Measurements from ENCODE around the gene ZNF780B. TPM values are rescaled to one million over a fixed set of nuclear protein-coding genes. Genes with fewer than 3 reads are reported as not detected.

The ZNF780B gene
- total and polyA plus RNA-seq, 2 of the 8 experiments (the other 6 are each of a cell fraction or from before 2014, with no cell fraction given): 3.1 to 22.4 TPM

- H2BK120ac ChIP-seq (replicated peaks; ENCODE audit: low read depth, low read length): no peak overlapping the region
- no peak overlapping the region for H3K9ac ChIP-seq (replicated peaks in 1 of 4; ENCODE audit: extremely low read depth in 1 of 4, low read depth in 3 of 4, low read length in 3 of 4)
- no peaks in the 10 kb centered on the region for H4K20me1 ChIP-seq (replicated peaks in 1 of 2; ENCODE audit: control insufficient read depth in 1 of 2, insufficient read depth in 2 of 2, low read length in 2 of 2)
- no peak overlapping the region for H2BK12ac ChIP-seq (ENCODE audit: low read depth, low read length)
- H3K18ac ChIP-seq (ENCODE audit: extremely low read depth, low read length): no peak overlapping the region
- WGBS, 2 experiments (ENCODE audit: extremely low coverage in 1 of 2, insufficient coverage in 1 of 2, insufficient read length in 1 of 2, insufficient replicate concordance in 2 of 2, low coverage in 1 of 2, low lambda C conversion rate in 2 of 2, missing lambda C conversion rate in 1 of 2): 86% methylated on average over 4 of the region's 4 CpGs; no CpG with 5 or more reads in 1 of the 2 experiments
- ChIA-PET POLR2A (ENCODE audit: partially characterized antibody) (no interaction called here), CTCF (ENCODE audit: partially characterized antibody) (no interaction called here)
- H3K4me1 ChIP-seq (replicated peaks in 1 of 4; ENCODE audit: control insufficient read depth in 3 of 4, insufficient read depth in 4 of 4, low read length in 3 of 4): peaks cover 0 to 3% (median 1%) of the 10 kb centered on the region in 4 experiments; a peak in 3 of 7 replicates
- no peaks in the 10 kb centered on the region for H3K36me3 ChIP-seq (ENCODE audit: control insufficient read depth in 2 of 4, insufficient read depth in 4 of 4, low read length in 3 of 4)
- FAIRE-seq: no peak
- H2BK15ac ChIP-seq (ENCODE audit: low read length): no peak overlapping the region
- peaks cover 5 to 12% of the 10 kb centered on the region in 2 experiments; a peak in 3 of 4 replicates for H3K79me2 ChIP-seq (ENCODE audit: control insufficient read depth in 1 of 2, insufficient read depth in 2 of 2, low read length in 2 of 2)
- no peak overlapping the region for H2BK5ac ChIP-seq (ENCODE audit: low read depth, low read length)
- no peak overlapping the region for H3K4ac ChIP-seq (replicated peaks; ENCODE audit: insufficient read length, low read depth, low read length)
- no peak overlapping the region for H4K8ac ChIP-seq (ENCODE audit: extremely low read depth, insufficient read depth, low read length)
- no peak for TF ChIP-seq POLR2A (IDR thresholded peaks at IDR 0.05; ENCODE audit: control extremely low read depth in 1 of 2, low read depth in 2 of 2, low read length in 2 of 2)
- no peak overlapping the region for H3K56ac ChIP-seq (replicated peaks; ENCODE audit: insufficient read length, low read depth, low read length)
- H4K5ac ChIP-seq (ENCODE audit: insufficient read length, low read depth, low read length): no peak overlapping the region
- H3K9me3 ChIP-seq (ENCODE audit: insufficient read depth in 2 of 2, low read depth in 1 of 2, low read length in 1 of 2): peaks cover 7 to 13% of the 10 kb centered on the region in 2 experiments; a peak in 2 of 4 replicates
- H4K91ac ChIP-seq (replicated peaks; ENCODE audit: insufficient read length, low read length): no peak overlapping the region
- no peak overlapping the region for H2AK5ac ChIP-seq (ENCODE audit: low read depth, low read length)
- DNase-seq (ENCODE audit: low read depth in 1 of 2, low spot score in 2 of 2): no peak
- no peak overlapping the region for H3K23ac ChIP-seq (ENCODE audit: insufficient read length)
- H2BK20ac ChIP-seq (ENCODE audit: low read length): no peak overlapping the region
- H3K27ac ChIP-seq (ENCODE audit: low read depth, low read length): no peak overlapping the region
- H3K27me3 ChIP-seq (replicated peaks in 1 of 4; ENCODE audit: control insufficient read depth in 3 of 4, extremely low read depth in 1 of 4, insufficient read depth in 3 of 4, low read length in 3 of 4): no peaks in the 10 kb centered on the region
- no peak overlapping the region for H3K14ac ChIP-seq (ENCODE audit: insufficient read length)
- H2AFZ ChIP-seq (ENCODE audit: low read length): no peak overlapping the region
- H3K4me3 ChIP-seq (ENCODE audit: extremely low read depth in 1 of 4, insufficient read depth in 2 of 4, low read depth in 3 of 4, low read length in 4 of 4): no peak overlapping the region
- H3K79me1 ChIP-seq (ENCODE audit: low read depth, low read length): peaks cover 3% of the 10 kb centered on the region; the same call in 1 of the 2 replicates
- peaks cover 9% of the 10 kb centered on the region for H3K23me2 ChIP-seq (ENCODE audit: low read depth, low read length)
- no peak overlapping the region for H3K4me2 ChIP-seq (ENCODE audit: insufficient read depth in 1 of 2, low read depth in 2 of 2, low read length in 2 of 2)
Observed at GRCh38 chr19:39998501-39998900, 57.5 kb downstream of the ZNF780B start.

All from H1 (cell line).